CD14-positive monocyte (primary cell): ENCODE results near the gene SMARCA4. TPM values are rescaled to one million over a fixed set of nuclear protein-coding genes. Genes with fewer than 3 reads are reported as not detected.

Source experiments
- DNase-seq, 3 donors: peaks; one replicate each; pipeline ENCODE4 v3.0.0-alpha.2; 2011 to 2022
- H2AFZ ChIP-seq: 2 replicates; pipeline ENCODE4 v1.6.0; 2012; ENCODE audit warnings: mild to moderate bottlenecking, low read depth, low read length, inconsistent platforms; ENCODE audit not compliant: insufficient read depth, poor library complexity, severe bottlenecking
- H3K27ac ChIP-seq, 2 donors: 1 replicate in 1 of 2; 2 replicates in 1 of 2; pipeline ENCODE4 v1.5.1; 2012 to 2013; ENCODE audit warnings: low read length in 2 of 2, control low read depth in 1 of 2, inconsistent platforms in 1 of 2, low read depth in 1 of 2, mild to moderate bottlenecking in 1 of 2
- H3K27me3 ChIP-seq, 2 donors: one replicate each; pipeline versions ENCODE4 v1.6.0 to v1.6.1; 2011 to 2013; ENCODE audit warnings: low read length in 2 of 2; ENCODE audit not compliant: control insufficient read depth in 2 of 2, insufficient read depth in 2 of 2
- H3K36me3 ChIP-seq, 2 donors: replicated peaks in 1 of 2; 1 replicate in 1 of 2; 2 replicates in 1 of 2; pipeline versions ENCODE4 v1.5.1 to v1.6.1; 2012 to 2013; ENCODE audit warnings: low read length in 2 of 2, control low read depth in 1 of 2, inconsistent platforms in 1 of 2, mild to moderate bottlenecking in 1 of 2; ENCODE audit not compliant: insufficient read depth in 2 of 2, control insufficient read depth in 1 of 2
- H3K4me1 ChIP-seq, 2 donors: 1 replicate in 1 of 2; 2 replicates in 1 of 2; pipeline versions ENCODE4 v1.5.1 to v1.6.1; 2012 to 2013; ENCODE audit warnings: low read length in 2 of 2, control low read depth in 1 of 2, inconsistent platforms in 1 of 2, mild to moderate bottlenecking in 1 of 2, moderate library complexity in 1 of 2; ENCODE audit not compliant: insufficient read depth in 2 of 2, control insufficient read depth in 1 of 2
- H3K4me2 ChIP-seq: replicated peaks from 2 replicates; pipeline ENCODE3; 2012; ENCODE audit warnings: low read length, moderate library complexity, mild to moderate bottlenecking; ENCODE audit not compliant: poor library complexity, severe bottlenecking; ENCODE audit errors: extremely low read depth
- H3K4me3 ChIP-seq, 3 experiments: fragments of 200-600 bp in 1 of 3; sonication (generic) in 1 of 3; replicated peaks in 1 of 3; 1 replicate in 2 of 3; 2 replicates in 1 of 3; pipeline ENCODE4 v1.5.1; 2011 to 2013; ENCODE audit warnings: low read length in 3 of 3, mild to moderate bottlenecking in 3 of 3, control low read depth in 2 of 3, low read depth in 2 of 3, inconsistent platforms in 1 of 3, moderate library complexity in 1 of 3
- H3K79me2 ChIP-seq: 2 replicates; pipeline ENCODE4 v1.6.0; 2012; ENCODE audit warnings: mild to moderate bottlenecking, control low read depth, inconsistent platforms, low read length, moderate library complexity; ENCODE audit not compliant: insufficient read depth
- H3K9ac ChIP-seq: 2 replicates; pipeline ENCODE4 v1.6.0; 2017; ENCODE audit warnings: low read length, mild to moderate bottlenecking; ENCODE audit not compliant: insufficient read depth, poor library complexity, severe bottlenecking
- H3K9me3 ChIP-seq, 2 donors: replicated peaks in 1 of 2; 1 replicate in 1 of 2; 2 replicates in 1 of 2; pipeline versions ENCODE4 v1.5.1 to v1.6.1; 2012 to 2013; ENCODE audit warnings: low read length in 2 of 2, control low read depth in 1 of 2; ENCODE audit not compliant: control insufficient read depth in 1 of 2, insufficient read depth in 1 of 2
- H4K20me1 ChIP-seq: 2 replicates; pipeline ENCODE4 v1.6.0; 2012; ENCODE audit warnings: mild to moderate bottlenecking, low read length, control low read depth, moderate library complexity; ENCODE audit not compliant: insufficient read depth
- H3K27ac Mint-ChIP-seq, 7 donors: one replicate each; pipeline ENCODE4 v1.8.0; 2020; ENCODE audit warnings: mild to moderate bottlenecking in 7 of 7, mixed read lengths in 7 of 7, moderate library complexity in 6 of 7, inconsistent platforms in 2 of 7
- H3K27me3 Mint-ChIP-seq, 3 donors: one replicate each; pipeline ENCODE4 v1.8.0; 2021 to 2022; ENCODE audit warnings: low read depth in 3 of 3, mild to moderate bottlenecking in 3 of 3, mixed read lengths in 3 of 3, moderate library complexity in 3 of 3, inconsistent platforms in 1 of 3
- H3K36me3 Mint-ChIP-seq, 2 donors: one replicate each; pipeline ENCODE4 v1.8.0; 2020; ENCODE audit warnings: mixed read lengths in 2 of 2, inconsistent platforms in 1 of 2, mild to moderate bottlenecking in 1 of 2
- H3K4me1 Mint-ChIP-seq: one replicate; pipeline ENCODE4 v1.8.0; 2020; ENCODE audit warnings: mild to moderate bottlenecking, mixed read lengths
- H3K4me3 Mint-ChIP-seq, 2 donors: one replicate each; pipeline ENCODE4 v1.8.0; 2020; ENCODE audit warnings: mild to moderate bottlenecking in 2 of 2, mixed read lengths in 2 of 2, moderate library complexity in 1 of 2
- H3K9me3 Mint-ChIP-seq, 7 donors: one replicate each; pipeline ENCODE4 v1.8.0; 2020 to 2022; ENCODE audit warnings: mixed read lengths in 7 of 7, mild to moderate bottlenecking in 6 of 7, moderate library complexity in 6 of 7, inconsistent platforms in 2 of 7
- CTCF ChIP-seq: fragments of 200-600 bp; IDR thresholded peaks from one replicate; pipeline ENCODE4 v1.8.0; 2022; ENCODE audit warnings: antibody characterized with exemption, mild to moderate bottlenecking
- WGBS: methylation state at CpG from one replicate; pipeline ENCODE4 v1.1.5; 2013; ENCODE audit warnings: missing lambda C conversion rate; ENCODE audit not compliant: insufficient coverage; 5-methylcytosine and 5-hydroxymethylcytosine counted together
- intact Hi-C, 2 donors: fragments of 100-400 bp; cut with micrococcal nuclease; formaldehyde crosslinking; loops; one replicate each; pipeline versions ENCODE4 v1.15.0 to v1.15.1; 2023
- polyA plus RNA-seq, 3 donors: library from polyadenylated mRNA; depleted of rRNA in 1 of 3; unstranded in 2 of 3; stranded (reverse) in 1 of 3; fragments of 300-500 nt in 2 of 3; fragments of >200 nt in 1 of 3; fragmentation: Illumina TruSeq in 2 of 3; gene quantifications; 1 replicate in 2 of 3; 2 replicates in 1 of 3; pipeline ENCODE4 v1.2.3, GENCODE V29; 2012 to 2021

The SMARCA4 gene
- polyA plus RNA-seq, 3 donors = 5.1 to 53.3 (median 7.0) TPM

- no peaks in the 10 kb centered on the region for H3K27me3 Mint-ChIP-seq
- H3K36me3 Mint-ChIP-seq = peaks cover 94 to 100% of the 10 kb centered on the region in 2 donors
- Histone ChIP-seq H3K9ac (no peak overlapping the region), H3K9me3 (no peaks in the 10 kb centered on the region), H2AFZ (no peak overlapping the region), H3K4me3 (no peak overlapping the region), H3K4me1 (no peaks in the 10 kb centered on the region), H3K4me2 (no peak overlapping the region), H4K20me1 (no peaks in the 10 kb centered on the region), H3K36me3 (peaks cover 94 to 99% of the 10 kb centered on the region in 2 donors), H3K79me2 (no peaks in the 10 kb centered on the region), H3K27me3 (no peaks in the 10 kb centered on the region), H3K27ac (no peak overlapping the region)
- H3K27ac Mint-ChIP-seq = peak overlapping the region in 3 of 7 donors; percentile 13 to 62 (median 26)
- intact Hi-C loops = no loop called here
- WGBS = 100% methylated on average over 10 of the region's 12 CpGs
- H3K9me3 Mint-ChIP-seq = no peaks in the 10 kb centered on the region
- DNase-seq = no peak
- no peaks in the 10 kb centered on the region for H3K4me1 Mint-ChIP-seq
- H3K4me3 Mint-ChIP-seq = no peak overlapping the region
- TF ChIP-seq CTCF = no peak
Measured at GRCh38 chr19:11018179-11018578, 57.3 kb downstream of the SMARCA4 start.

GRCh38 chr19:11018763-11019162 lies 57.9 kb downstream of the SMARCA4 start:
- intact Hi-C loops = no loop called here
- H3K36me3 ChIP-seq = peaks cover 94 to 99% of the 10 kb centered on the region in 2 donors
- no peak overlapping the region for H3K27ac ChIP-seq
- no peak overlapping the region for H3K4me3 Mint-ChIP-seq
- H3K9me3 Mint-ChIP-seq = no peaks in the 10 kb centered on the region
- no peak overlapping the region for H3K4me2 ChIP-seq
- H3K36me3 Mint-ChIP-seq = peaks cover 93 to 99% of the 10 kb centered on the region in 2 donors
- H2AFZ ChIP-seq = no peak overlapping the region
- WGBS = 92% methylated on average over 13 of the region's 13 CpGs
- no peaks in the 10 kb centered on the region for H3K27me3 ChIP-seq
- no peaks in the 10 kb centered on the region for H3K4me1 Mint-ChIP-seq
- H3K27me3 Mint-ChIP-seq = no peaks in the 10 kb centered on the region
- no peak overlapping the region for H3K9ac ChIP-seq
- TF ChIP-seq CTCF = no peak
- H3K4me3 ChIP-seq = no peak overlapping the region
- no peaks in the 10 kb centered on the region for H4K20me1 ChIP-seq
- H3K9me3 ChIP-seq = no peaks in the 10 kb centered on the region
- no peaks in the 10 kb centered on the region for H3K79me2 ChIP-seq
- DNase-seq = no peak
- H3K27ac Mint-ChIP-seq = peak overlapping the region in 1 of 7 donors; percentile 13
- no peaks in the 10 kb centered on the region for H3K4me1 ChIP-seq
